Liver (tissue), 9 donors: ENCODE data around the gene ATF6B. TPM values are rescaled to one million over a fixed set of nuclear protein-coding genes. Genes with fewer than 3 reads are reported as not detected.

ENCODE experiments used
- DNase-seq: peaks from one replicate; pipeline ENCODE4 v3.0.0-alpha.2; 2017; ENCODE audit warnings: low spot score
- H3K27ac ChIP-seq, 2 donors: one replicate each; pipeline ENCODE4 v1.7.0; 2013; ENCODE audit warnings: inconsistent platforms in 2 of 2, low read length in 2 of 2, control low read depth in 1 of 2, low read depth in 1 of 2, mild to moderate bottlenecking in 1 of 2
- H3K27me3 ChIP-seq, 4 donors: one replicate each; pipeline versions ENCODE4 v1.6.1 to v1.7.0; 2013; ENCODE audit warnings: low read length in 3 of 4, inconsistent platforms in 1 of 4, mild to moderate bottlenecking in 1 of 4, moderate library complexity in 1 of 4; ENCODE audit not compliant: control insufficient read depth in 4 of 4, insufficient read depth in 4 of 4
- H3K36me3 ChIP-seq, 4 donors: one replicate each; pipeline versions ENCODE4 v1.6.1 to v1.7.0; 2013; ENCODE audit warnings: low read length in 3 of 4, mild to moderate bottlenecking in 3 of 4, low read depth in 1 of 4, moderate library complexity in 1 of 4; ENCODE audit not compliant: control insufficient read depth in 4 of 4, insufficient read depth in 3 of 4
- H3K4me1 ChIP-seq, 4 donors: one replicate each; pipeline versions ENCODE4 v1.6.1 to v1.7.0; 2013; ENCODE audit warnings: low read length in 3 of 4, mild to moderate bottlenecking in 3 of 4, moderate library complexity in 1 of 4; ENCODE audit not compliant: control insufficient read depth in 4 of 4, insufficient read depth in 4 of 4
- H3K4me3 ChIP-seq, 3 donors: one replicate each; pipeline versions ENCODE4 v1.6.1 to v1.7.0; 2013; ENCODE audit warnings: low read length in 3 of 3, control low read depth in 1 of 3, low read depth in 1 of 3, mild to moderate bottlenecking in 1 of 3
- H3K9ac ChIP-seq, 2 donors: one replicate each; pipeline ENCODE4 v1.7.0; 2013; ENCODE audit warnings: low read length in 2 of 2, mild to moderate bottlenecking in 2 of 2, moderate library complexity in 2 of 2, control low read depth in 1 of 2, low read depth in 1 of 2
- H3K9me3 ChIP-seq, 4 donors: one replicate each; pipeline versions ENCODE4 v1.6.1 to v1.7.0; 2013; ENCODE audit warnings: low read length in 3 of 4; ENCODE audit not compliant: control insufficient read depth in 4 of 4
- ATF3 ChIP-seq: IDR thresholded peaks from 2 replicates; pipeline ENCODE4 v1.6.1; 2016; ENCODE audit warnings: antibody characterized with exemption
- CTCF ChIP-seq: fragments of 150-350 bp; IDR thresholded peaks from 2 replicates; pipeline ENCODE4 v1.5.1; 2017; ENCODE audit warnings: improper control_type of control experiment, low read depth, low read length; ENCODE audit not compliant: missing input control
- EGR1 ChIP-seq, 2 donors: IDR thresholded peaks; 2 replicates each; pipeline ENCODE4 v1.6.1; 2016 to 2018; ENCODE audit warnings: antibody characterized with exemption in 2 of 2, low read depth in 2 of 2
- FOXA1 ChIP-seq: IDR thresholded peaks from 2 replicates; pipeline ENCODE4 v1.6.1; 2016; ENCODE audit warnings: antibody characterized with exemption
- FOXA2 ChIP-seq: IDR thresholded peaks from 2 replicates; pipeline ENCODE4 v1.6.1; 2016; ENCODE audit warnings: antibody characterized with exemption
- GABPA ChIP-seq, 2 donors: IDR thresholded peaks in 1 of 2; conservative IDR thresholded peaks in 1 of 2; 2 replicates each; pipeline ENCODE4 v1.6.1; 2016; ENCODE audit warnings: antibody characterized with exemption in 2 of 2, mild to moderate bottlenecking in 1 of 2, moderate library complexity in 1 of 2
- HNF4A ChIP-seq, 2 donors: conservative IDR thresholded peaks; 2 replicates each; pipeline ENCODE4 v1.6.1; 2016; ENCODE audit warnings: antibody characterized with exemption in 2 of 2, mild to moderate bottlenecking in 2 of 2
- HNF4G ChIP-seq: IDR thresholded peaks from 2 replicates; pipeline ENCODE4 v1.6.1; 2016; ENCODE audit warnings: antibody characterized with exemption
- JUND ChIP-seq, 2 donors: IDR thresholded peaks; 2 replicates each; pipeline ENCODE4 v1.6.1; 2016; ENCODE audit warnings: antibody characterized with exemption in 2 of 2
- MAX ChIP-seq: IDR thresholded peaks from 2 replicates; pipeline ENCODE4 v1.6.1; 2016; ENCODE audit warnings: antibody characterized with exemption
- NR2F2 ChIP-seq: IDR thresholded peaks from 2 replicates; pipeline ENCODE4 v1.6.1; 2016; ENCODE audit warnings: antibody characterized with exemption
- RAD21 ChIP-seq, 2 donors: IDR thresholded peaks; 2 replicates each; pipeline ENCODE4 v1.6.1; 2016; ENCODE audit warnings: antibody characterized with exemption in 2 of 2, mild to moderate bottlenecking in 2 of 2
- REST ChIP-seq: IDR thresholded peaks from 2 replicates; pipeline ENCODE4 v1.6.1; 2016; ENCODE audit warnings: antibody characterized with exemption, mild to moderate bottlenecking
- RXRA ChIP-seq, 2 donors: IDR thresholded peaks; 2 replicates each; pipeline ENCODE4 v1.6.1; 2017 to 2018; ENCODE audit warnings: antibody characterized with exemption in 2 of 2, mild to moderate bottlenecking in 1 of 2
- SP1 ChIP-seq: IDR thresholded peaks from 2 replicates; pipeline ENCODE4 v1.6.1; 2018; ENCODE audit warnings: antibody characterized with exemption, mild to moderate bottlenecking
- TAF1 ChIP-seq: conservative IDR thresholded peaks from 2 replicates; pipeline ENCODE4 v1.6.1; 2016; ENCODE audit warnings: antibody characterized with exemption, mild to moderate bottlenecking
- YY1 ChIP-seq: IDR thresholded peaks from 2 replicates; pipeline ENCODE4 v1.6.1; 2016; ENCODE audit warnings: antibody characterized with exemption, mild to moderate bottlenecking
- ZBTB33 ChIP-seq: IDR thresholded peaks from 2 replicates; pipeline ENCODE4 v1.6.1; 2016; ENCODE audit warnings: antibody characterized with exemption
- WGBS: extraction: QIAGEN DNeasy Blood & Tissue Kit; methylation state at CpG from one replicate; pipeline ENCODE4 v1.1.7; 2013; 5-methylcytosine and 5-hydroxymethylcytosine counted together
- polyA plus RNA-seq, 2 donors: library from polyadenylated mRNA; stranded (reverse) in 1 of 2; unstranded in 1 of 2; fragments of 200-250 nt in 1 of 2; fragments of >200 nt in 1 of 2; fragmentation: Nextera tagmentation in 1 of 2; extraction: Ambion mirVana in 1 of 2; gene quantifications; one replicate each; pipeline versions ENCODE4 v1.2.1 to v1.2.3, GENCODE V29; 2013 to 2015
- total RNA-seq, 2 donors: library from RNA; depleted of rRNA; stranded (reverse); fragments of >200 nt; gene quantifications; one replicate each; pipeline ENCODE4 v1.2.3, GENCODE V29; 2014
- donor health status: healthy.
- donor health status: healthy.
- donor health status: healthy.
- donor health status: healthy.
- donor health status: healthy.

Gene ATF6B
- total and polyA plus RNA-seq, 4 donors, result 13.6 to 24.8 (median 15.5) TPM

- Histone ChIP-seq H3K4me3 (no peak overlapping the region), H3K36me3 (peaks cover 13 to 27% (median 19%) of the 10 kb centered on the region in 4 donors), H3K27ac (no peak overlapping the region), H3K4me1 (peaks cover 2 to 23% (median 16%) of the 10 kb centered on the region in 4 donors), H3K9ac (no peak overlapping the region), H3K27me3 (no peaks in the 10 kb centered on the region), H3K9me3 (no peaks in the 10 kb centered on the region)
- no peak for DNase-seq
- TF ChIP-seq JUND (IDR thresholded peaks at IDR 0.05) (no peak), SP1 (no peak), NR2F2 (no peak), GABPA (IDR thresholded peaks at IDR 0.05 in 1 of 2, conservative IDR thresholded peaks at IDR 0.05 in 1 of 2) (no peak), RAD21 (IDR thresholded peaks at IDR 0.05) (no peak), EGR1 (IDR thresholded peaks at IDR 0.05; ENCODE audit: low read depth in 2 of 2) (no peak), FOXA2 (no peak), FOXA1 (no peak), REST (no peak), MAX (no peak), HNF4A (conservative IDR thresholded peaks at IDR 0.05) (no peak), CTCF (no peak), ZBTB33 (no peak), TAF1 (no peak), YY1 (no peak), ATF3 (no peak), HNF4G (no peak), RXRA (IDR thresholded peaks at IDR 0.05) (no peak)
- WGBS, result 90% methylated on average over 6 of the region's 6 CpGs
Observed at GRCh38 chr6:32115623-32116022, 12.4 kb downstream of the ATF6B start.
